HK-2 (cell line): ENCODE results near the gene STIP1.

Experiments used
- DNase-seq: peaks from one replicate; pipeline ENCODE4 v3.0.0-alpha.2; 2018; ENCODE audit not compliant: unreplicated experiment

STIP1 gene

GRCh38 chr11:64185693-64186491 lies at the start of gene STIP1:
Gene STIP1 (plus strand): TSS chr11:64186171. CDS start chr11:64186262, 91 bp downstream.
- DNase-seq: peak; percentile 98

- DNase-seq: no peak
Measured at GRCh38 chr11:64136765-64137441, 49.1 kb upstream of the STIP1 start.

- DNase-seq: no peak
Measured at GRCh38 chr11:64138398-64138797, 47.6 kb upstream of the STIP1 start.

DNA sequence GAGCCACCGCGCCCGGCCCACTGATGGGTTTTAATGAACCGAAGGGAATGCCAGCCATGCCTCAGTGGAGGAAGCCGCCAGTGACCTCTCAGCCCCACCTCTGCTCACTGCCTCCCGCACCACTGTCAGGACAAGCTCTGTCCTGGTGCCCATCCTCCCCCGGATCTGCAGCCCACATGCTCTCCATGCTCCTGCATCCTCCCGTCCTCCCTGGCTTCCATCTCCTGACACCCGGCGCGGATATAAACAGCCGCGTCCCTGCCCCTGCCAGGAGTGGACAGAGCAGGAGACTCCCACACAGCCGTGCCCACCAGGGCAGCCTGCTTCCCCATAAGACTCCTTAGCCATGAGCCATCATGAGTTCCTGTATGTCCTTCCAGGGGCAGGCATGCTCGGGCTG lies 46.9 kb upstream of the STIP1 start:
- no peak for DNase-seq

- DNase-seq: no peak
Measured at GRCh38 chr11:64140082-64140481, 45.9 kb upstream of the STIP1 start.

DNA sequence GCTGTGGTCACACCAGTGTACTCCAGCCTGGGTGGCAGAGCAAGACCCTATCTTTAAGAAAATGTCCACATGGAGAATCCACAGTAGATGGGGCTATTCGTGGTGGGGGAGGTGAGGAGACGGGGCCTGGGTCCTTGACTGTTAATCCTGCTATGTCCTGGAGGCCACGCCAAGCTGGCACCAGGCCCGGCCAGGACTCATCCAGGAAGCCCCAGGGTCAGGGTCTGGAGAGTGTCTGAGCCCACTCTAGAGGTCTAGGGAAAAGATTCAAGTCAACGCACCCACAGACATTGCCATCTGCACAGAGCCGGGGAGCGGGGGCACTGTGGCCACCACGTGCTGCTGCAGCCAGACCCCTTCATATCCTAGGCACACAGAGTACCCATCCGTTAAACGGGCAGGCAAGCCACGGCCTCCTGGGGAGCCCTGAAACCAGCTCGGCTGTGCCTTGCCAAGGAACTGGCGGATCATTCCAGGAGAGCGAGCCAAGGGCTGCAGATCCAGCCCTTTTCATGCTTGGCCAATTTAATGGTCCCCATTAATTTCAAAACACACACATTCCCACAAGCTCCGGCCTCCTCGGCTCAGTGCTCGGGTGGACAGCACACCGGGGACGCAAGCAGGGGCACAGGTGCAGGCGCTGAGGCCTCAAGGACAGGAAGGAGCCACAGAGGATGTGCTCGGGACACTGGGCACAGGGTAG lies 44.7 kb upstream of the STIP1 start:
- DNase-seq: no peak

DNA sequence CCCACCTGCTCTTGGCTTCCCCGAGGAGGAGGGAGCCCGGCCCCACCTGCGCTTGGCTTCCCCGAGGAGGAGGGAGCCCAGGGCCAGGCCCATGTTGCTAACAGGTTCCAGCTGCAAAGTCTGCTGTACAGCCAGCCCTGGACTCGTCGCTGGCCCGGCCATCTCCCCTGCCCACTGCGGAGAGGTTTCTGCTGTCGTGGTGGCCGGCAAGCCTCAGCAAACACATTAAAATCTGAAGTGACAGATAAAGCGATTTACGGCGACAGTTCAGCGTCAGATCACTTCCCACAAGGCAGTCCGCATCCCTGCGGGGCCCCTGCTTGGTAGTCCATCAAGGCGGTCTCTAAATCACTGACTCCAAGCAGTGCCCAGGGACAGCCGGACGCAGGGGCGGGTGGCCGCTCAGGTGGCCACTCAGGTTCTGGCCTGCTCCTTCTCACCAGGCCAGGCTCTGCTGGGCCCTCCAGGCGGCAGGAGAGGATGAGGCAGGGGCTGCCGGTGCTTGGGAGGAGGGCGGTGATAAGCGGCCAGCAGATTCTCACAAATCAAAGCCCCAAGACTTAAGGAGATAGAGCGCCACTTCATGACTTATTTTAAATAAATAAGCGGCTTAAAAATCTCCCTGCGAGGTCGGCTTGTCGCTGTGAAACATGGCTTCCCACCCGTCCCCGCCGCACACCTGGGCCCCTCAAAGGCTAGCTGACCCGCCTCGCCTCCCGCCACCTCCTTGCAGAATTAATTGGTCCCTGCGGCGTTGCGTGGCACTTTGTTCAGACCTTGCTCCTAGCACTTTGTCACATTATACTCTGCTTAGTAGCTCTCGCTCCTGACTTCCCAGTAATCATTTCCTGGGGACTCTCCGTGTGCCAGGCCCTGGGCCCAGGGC lies 41.1 kb upstream of the STIP1 start:
- DNase-seq: no peak

DNA sequence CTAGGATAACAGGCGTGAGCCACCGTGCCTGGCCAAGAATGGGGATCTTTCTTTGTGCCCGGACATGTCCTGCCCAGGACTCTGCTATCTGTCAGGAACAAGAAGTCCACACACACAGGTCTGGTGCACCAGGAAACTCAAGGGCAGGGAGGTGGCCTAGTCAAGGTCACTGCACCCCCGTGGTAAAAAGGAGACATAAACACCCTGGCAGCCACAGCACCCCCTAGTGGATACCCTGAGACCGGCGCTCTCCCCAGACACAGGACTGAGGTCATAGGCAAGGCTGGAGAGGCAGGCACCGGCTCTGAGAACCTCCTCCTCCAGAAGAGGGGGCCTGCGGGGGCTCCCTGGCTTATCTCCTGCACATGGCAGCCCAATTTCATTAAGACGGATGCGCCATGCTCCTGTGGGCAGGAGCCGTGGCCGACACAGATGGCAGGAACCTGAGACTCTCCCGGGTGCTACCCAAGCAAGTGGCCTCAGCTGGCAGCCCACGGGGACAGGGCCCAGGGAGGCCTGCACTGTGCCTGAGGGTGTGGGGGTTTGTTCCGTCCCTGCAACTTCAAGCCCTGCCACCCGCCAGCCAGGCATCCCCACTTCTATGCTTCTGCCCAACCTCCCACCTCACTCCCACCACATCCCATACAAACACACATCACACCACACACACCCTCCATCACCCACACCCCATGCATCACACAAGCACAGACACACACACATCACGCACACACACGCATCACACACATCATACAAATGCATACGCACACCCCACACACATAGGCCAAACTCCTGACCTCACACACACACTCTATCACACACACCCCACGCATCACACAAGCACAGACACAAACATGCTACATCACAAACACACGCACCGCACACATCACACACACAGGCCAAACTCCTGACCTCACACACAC lies 39.7 kb upstream of the STIP1 start:
- DNase-seq: peak; percentile 46

GRCh38 chr11:64148226-64148916 lies 37.6 kb upstream of the STIP1 start:
- peak; percentile 63 for DNase-seq

- no peak for DNase-seq
Measured at GRCh38 chr11:64148917-64149617, 36.9 kb upstream of the STIP1 start.

DNA sequence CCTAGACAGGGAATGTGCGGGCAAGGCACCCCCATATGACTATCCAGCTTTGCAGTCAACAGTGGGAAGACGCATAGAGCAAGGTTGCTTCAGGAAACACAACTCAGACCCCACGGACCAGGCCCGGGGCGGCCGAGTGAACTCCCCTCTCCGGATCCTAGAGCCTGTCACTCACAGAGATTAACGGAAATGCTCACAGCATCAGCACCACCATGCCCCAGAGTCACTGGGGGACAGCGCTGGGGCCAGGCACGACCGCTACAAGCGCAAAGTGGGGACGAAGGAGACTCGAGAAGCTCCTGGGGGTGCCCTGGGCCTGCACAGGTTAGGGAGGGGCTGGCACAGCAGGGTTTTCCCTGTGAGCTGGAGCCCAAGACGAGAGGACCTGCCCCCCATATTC lies 35.9 kb upstream of the STIP1 start:
- DNase-seq: no peak

DNA sequence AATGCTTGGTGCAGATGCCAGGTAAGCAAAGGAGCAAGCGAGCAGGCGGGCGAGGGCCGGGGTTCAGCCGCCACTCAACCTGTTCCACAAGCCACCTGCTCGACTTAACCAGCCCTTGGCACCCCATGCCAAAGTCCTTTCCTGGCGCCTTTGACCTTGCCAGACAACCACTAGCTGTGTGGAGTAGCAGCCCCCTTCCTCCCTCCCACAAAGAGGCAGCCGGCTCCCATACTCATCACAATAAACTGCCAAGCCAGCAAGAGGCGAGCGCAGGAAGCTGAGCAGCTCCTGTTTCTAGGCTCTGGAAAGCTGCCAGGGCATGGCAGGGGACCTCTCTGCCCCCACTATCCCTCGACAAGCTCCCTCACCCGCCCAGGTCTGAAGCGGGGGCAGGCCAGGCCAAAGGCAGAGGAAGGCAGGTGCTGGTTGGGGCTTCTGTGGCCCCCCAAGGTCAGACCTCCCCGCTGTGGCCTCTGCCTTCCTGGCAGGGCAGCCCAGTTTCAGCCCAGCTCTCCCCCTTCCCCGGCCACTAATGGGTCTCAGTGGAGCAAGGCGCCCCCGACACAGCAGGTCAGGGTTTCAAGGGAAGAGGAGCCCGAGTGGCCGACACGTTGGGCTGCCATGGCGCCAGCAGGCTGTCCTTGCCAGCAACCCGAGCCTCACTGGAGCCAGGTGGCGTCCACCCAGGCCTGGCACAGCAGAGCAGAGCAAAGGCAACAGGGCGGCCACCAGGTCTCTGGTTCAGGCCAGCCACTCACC lies 35.3 kb upstream of the STIP1 start:
- no peak for DNase-seq

GRCh38 chr11:64151337-64151736 lies 34.6 kb upstream of the STIP1 start:
- DNase-seq: no peak

GRCh38 chr11:64152841-64153691 lies 32.9 kb upstream of the STIP1 start:
- DNase-seq: peak; percentile 61

- no peak for DNase-seq
Measured at GRCh38 chr11:64153812-64154211, 32.2 kb upstream of the STIP1 start.

DNA sequence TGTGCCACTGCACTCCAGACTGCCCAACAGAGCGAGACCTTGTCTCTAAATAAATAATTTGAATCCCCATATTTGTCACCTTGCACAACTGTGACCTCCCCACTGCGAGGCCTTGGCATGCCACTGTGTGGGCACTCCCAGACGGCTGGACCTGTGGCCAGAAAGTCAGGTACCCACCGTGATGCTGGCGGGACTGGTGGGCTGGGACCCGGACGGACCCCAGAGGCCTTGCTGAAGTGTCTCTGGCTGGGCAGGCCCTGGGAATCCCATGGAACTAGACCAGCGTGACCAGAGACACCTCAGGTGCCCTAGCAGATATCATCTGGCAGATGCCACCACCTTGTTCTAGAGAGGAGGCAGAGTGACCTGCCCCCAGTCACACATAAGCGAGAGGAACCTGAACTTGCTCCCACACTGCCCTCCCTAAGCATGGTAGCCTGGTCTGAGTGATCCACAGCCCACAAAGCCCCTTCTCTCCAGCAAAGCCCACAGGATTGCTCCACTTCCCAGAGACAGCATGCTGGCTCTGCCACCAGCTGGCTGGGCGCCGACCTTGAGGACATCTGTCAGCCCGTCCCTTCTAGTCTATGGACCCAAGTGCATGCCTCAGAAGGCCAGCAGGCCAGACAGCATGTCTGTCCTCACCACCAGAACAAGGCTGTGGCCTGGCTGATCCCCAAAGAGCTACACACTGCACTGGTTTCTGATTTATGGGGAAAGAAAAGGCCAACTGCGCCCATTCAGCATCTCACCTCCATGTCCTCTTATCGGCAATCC lies 29.5 kb upstream of the STIP1 start:
- DNase-seq: no peak
